Mammary epithelial cell (primary cell): Measurements from ENCODE around the gene HEYL.

Source experiments
- EZH2 ChIP-seq: IDR thresholded peaks from 2 replicates; pipeline ENCODE4 v1.6.1; 2012; ENCODE audit warnings: low read length, inconsistent platforms, borderline replicate concordance
- TF ChIP-seq, protein P1 (sequence below), 2 donors: IDR thresholded peaks in 1 of 2; conservative IDR thresholded peaks in 1 of 2; 2 replicates each; pipeline ENCODE4 v1.5.1; 2011 to 2012; ENCODE audit warnings: inconsistent platforms in 2 of 2, low read length in 2 of 2, mild to moderate bottlenecking in 2 of 2, control low read depth in 1 of 2, low read depth in 1 of 2; ENCODE audit not compliant: insufficient read depth in 1 of 2; ENCODE audit errors: extremely low read depth in 1 of 2

DNA sequence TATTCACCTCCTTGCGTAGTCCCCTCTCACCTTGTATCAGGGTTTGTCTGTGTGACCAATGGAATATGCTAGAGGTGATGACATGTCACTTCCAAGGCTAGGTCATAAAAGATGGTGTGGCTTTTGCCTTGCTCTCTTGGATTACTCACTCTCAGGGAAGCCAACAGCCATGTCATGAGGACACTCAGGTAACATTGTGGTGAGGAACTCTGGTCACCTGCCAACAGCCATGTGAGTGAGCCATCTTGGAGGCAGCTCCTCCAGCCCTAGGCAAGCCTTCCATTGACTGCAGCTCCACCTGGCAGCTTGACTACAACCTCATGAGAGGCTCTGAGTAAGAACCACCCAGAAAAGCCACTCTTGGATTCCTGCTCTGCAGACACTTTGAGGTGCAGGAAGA is 11.0 kb upstream of the HEYL start:
- TF ChIP-seq, protein P1, sequence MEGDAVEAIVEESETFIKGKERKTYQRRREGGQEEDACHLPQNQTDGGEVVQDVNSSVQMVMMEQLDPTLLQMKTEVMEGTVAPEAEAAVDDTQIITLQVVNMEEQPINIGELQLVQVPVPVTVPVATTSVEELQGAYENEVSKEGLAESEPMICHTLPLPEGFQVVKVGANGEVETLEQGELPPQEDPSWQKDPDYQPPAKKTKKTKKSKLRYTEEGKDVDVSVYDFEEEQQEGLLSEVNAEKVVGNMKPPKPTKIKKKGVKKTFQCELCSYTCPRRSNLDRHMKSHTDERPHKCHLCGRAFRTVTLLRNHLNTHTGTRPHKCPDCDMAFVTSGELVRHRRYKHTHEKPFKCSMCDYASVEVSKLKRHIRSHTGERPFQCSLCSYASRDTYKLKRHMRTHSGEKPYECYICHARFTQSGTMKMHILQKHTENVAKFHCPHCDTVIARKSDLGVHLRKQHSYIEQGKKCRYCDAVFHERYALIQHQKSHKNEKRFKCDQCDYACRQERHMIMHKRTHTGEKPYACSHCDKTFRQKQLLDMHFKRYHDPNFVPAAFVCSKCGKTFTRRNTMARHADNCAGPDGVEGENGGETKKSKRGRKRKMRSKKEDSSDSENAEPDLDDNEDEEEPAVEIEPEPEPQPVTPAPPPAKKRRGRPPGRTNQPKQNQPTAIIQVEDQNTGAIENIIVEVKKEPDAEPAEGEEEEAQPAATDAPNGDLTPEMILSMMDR (conservative IDR thresholded peaks at IDR 0.05 in 1 of 2, IDR thresholded peaks at IDR 0.05 in 1 of 2; ENCODE audit: extremely low read depth in 1 of 2, insufficient read depth in 1 of 2, low read depth in 1 of 2, low read length in 2 of 2): no peak
- no peak for TF ChIP-seq EZH2
